GM18951 (cell line): Measurements from ENCODE around the gene KRTAP19-4.

Experiments
- POLR2A ChIP-seq: IDR thresholded peaks from 4 replicates; pipeline ENCODE4 v1.6.1; 2011; ENCODE audit warnings: mild to moderate bottlenecking; ENCODE audit not compliant: insufficient read length, insufficient read depth; ENCODE audit errors: extremely low read depth
- in situ Hi-C: fragments of 300-500 bp; cut with MboI; formaldehyde crosslinking; loops from one replicate; pipeline ENCODE4 v1.12.0; 2022; ENCODE audit warnings: low sequenced_read_pairs, mixed read lengths, inconsistent platforms; ENCODE audit not compliant: unreplicated experiment

The KRTAP19-4 gene

GRCh38 chr21:30468900-30469714 is 27.9 kb downstream of the KRTAP19-4 start:
- TF ChIP-seq POLR2A, result no peak
- in situ Hi-C loops, result no loop called here

- no peak for TF ChIP-seq POLR2A
- in situ Hi-C loops, result no loop called here
Observed at GRCh38 chr21:30463713-30464112, 33.3 kb downstream of the KRTAP19-4 start.

- TF ChIP-seq POLR2A, result no peak
- in situ Hi-C loops, result no loop called here
Observed at GRCh38 chr21:30448514-30448913, 48.5 kb downstream of the KRTAP19-4 start.

- no peak for TF ChIP-seq POLR2A
- in situ Hi-C loops, result no loop called here
Observed at GRCh38 chr21:30447056-30447455, 49.9 kb downstream of the KRTAP19-4 start.
